Measurements from ENCODE around the gene SORL1-AS1.
"Not testable (repeated sequence)": the region's sequence is repeated elsewhere in the genome, so short reads cannot be mapped to it uniquely, and the experiment has no call there.

SORL1-AS1 gene

GRCh38 chr11:121452609-121453150, at the start of gene SORL1-AS1:
SORL1-AS1 (minus strand) TSS chr11:121452967.
- peak; percentile 34 for DNase-seq (ENCODE audit: low spot score)

GRCh38 chr11:121500717-121501116, 48.0 kb upstream of the SORL1-AS1 start:
- no peak for DNase-seq (ENCODE audit: low spot score)

GRCh38 chr11:121500275-121500674, 47.5 kb upstream of the SORL1-AS1 start:
- no peak for DNase-seq (ENCODE audit: low spot score)

GRCh38 chr11:121499405-121499804, 46.6 kb upstream of the SORL1-AS1 start:
- DNase-seq (ENCODE audit: low spot score) = no peak

GRCh38 chr11:121497176-121497998, 44.6 kb upstream of the SORL1-AS1 start:
- DNase-seq (ENCODE audit: low spot score) = no peak

- no peak for DNase-seq (ENCODE audit: low spot score)
Observed at GRCh38 chr11:121494355-121495099, 41.8 kb upstream of the SORL1-AS1 start.

- no peak for DNase-seq (ENCODE audit: low spot score)
Observed at GRCh38 chr11:121489823-121490222, 37.1 kb upstream of the SORL1-AS1 start.

- DNase-seq (ENCODE audit: low spot score) = no peak
Observed at GRCh38 chr11:121488641-121489040, 35.9 kb upstream of the SORL1-AS1 start.

- DNase-seq (ENCODE audit: low spot score) = no peak
Observed at GRCh38 chr11:121488170-121488569, 35.4 kb upstream of the SORL1-AS1 start.

- no peak for DNase-seq (ENCODE audit: low spot score)
Observed at GRCh38 chr11:121487191-121487590, 34.4 kb upstream of the SORL1-AS1 start.

GRCh38 chr11:121486054-121486453, 33.3 kb upstream of the SORL1-AS1 start:
- DNase-seq (ENCODE audit: low spot score) = no peak

GRCh38 chr11:121485216-121485615, 32.4 kb upstream of the SORL1-AS1 start:
- no peak for DNase-seq (ENCODE audit: low spot score)

- DNase-seq (ENCODE audit: low spot score) = no peak
Observed at GRCh38 chr11:121483805-121484480, 31.2 kb upstream of the SORL1-AS1 start.

GRCh38 chr11:121482231-121483129, 29.7 kb upstream of the SORL1-AS1 start:
- no peak for DNase-seq (ENCODE audit: low spot score)

- DNase-seq (ENCODE audit: low spot score) = not testable (repeated sequence)
Observed at GRCh38 chr11:121481484-121482230, 28.9 kb upstream of the SORL1-AS1 start.

- no peak for DNase-seq (ENCODE audit: low spot score)
Observed at GRCh38 chr11:121479698-121480238, 27.0 kb upstream of the SORL1-AS1 start.

GRCh38 chr11:121478895-121479697, 26.3 kb upstream of the SORL1-AS1 start:
- DNase-seq (ENCODE audit: low spot score) = no peak

GRCh38 chr11:121478226-121478894, 25.6 kb upstream of the SORL1-AS1 start:
- DNase-seq (ENCODE audit: low spot score) = no peak
